ENCODE results near the gene TIAL1. TPM values are rescaled to one million over a fixed set of nuclear protein-coding genes. Genes with fewer than 3 reads are reported as not detected.

Gene TIAL1
- polyA plus RNA-seq, 3 donors = 6.7 to 118 (median 7.2) TPM

DNA sequence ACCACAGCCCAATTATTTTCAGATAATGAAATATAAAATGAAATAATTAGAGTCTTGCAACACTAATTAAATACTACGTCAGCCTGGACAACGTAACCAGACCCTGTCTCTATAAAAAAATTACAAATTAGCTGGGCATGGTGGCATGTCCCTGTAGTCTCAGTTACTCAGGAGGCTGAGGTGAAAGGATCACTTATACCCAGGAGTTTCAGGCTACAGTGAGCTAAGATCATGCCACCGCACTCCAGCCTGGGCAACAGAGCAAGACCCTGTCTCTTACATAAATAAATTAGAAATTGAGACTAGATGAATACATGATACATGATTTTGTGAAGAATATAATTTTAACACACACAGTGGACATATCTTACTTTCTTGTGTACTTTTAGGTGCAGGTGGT is 18.4 kb downstream of the TIAL1 start:
- H3K36me3 ChIP-seq (replicated peaks in 1 of 2; ENCODE audit: control insufficient read depth in 1 of 2, insufficient read depth in 2 of 2, low read length in 2 of 2) = peaks cover 94 to 99% of the 10 kb centered on the region in 2 donors

GRCh38 chr10:119575991-119576390 is 20.8 kb downstream of the TIAL1 start:
- no peak overlapping the region for H3K4me3 Mint-ChIP-seq
- H3K36me3 Mint-ChIP-seq = peaks cover 60 to 76% of the 10 kb centered on the region in 2 donors
- intact Hi-C loops (cut with micrococcal nuclease) = no loop called here

More for the DNA sequence above, 18.4 kb downstream of the TIAL1 start:
- H3K4me1 Mint-ChIP-seq = no peaks in the 10 kb centered on the region
- no peak for DNase-seq
- no peak overlapping the region for H3K4me2 ChIP-seq (replicated peaks; ENCODE audit: extremely low read depth, low read length, poor library complexity, severe bottlenecking)
- peaks cover 16% of the 10 kb centered on the region for H4K20me1 ChIP-seq (ENCODE audit: insufficient read depth, low read length)
- no peak overlapping the region for H3K4me3 Mint-ChIP-seq
- intact Hi-C loops (cut with micrococcal nuclease) = no loop called here
- H3K4me1 ChIP-seq (ENCODE audit: control insufficient read depth in 1 of 2, insufficient read depth in 2 of 2, low read length in 2 of 2) = no peaks in the 10 kb centered on the region
- peaks cover 71 to 77% of the 10 kb centered on the region in 2 donors for H3K36me3 Mint-ChIP-seq
- H3K27ac Mint-ChIP-seq = no peak overlapping the region
- H3K9me3 ChIP-seq (replicated peaks in 1 of 2; ENCODE audit: control insufficient read depth in 1 of 2, insufficient read depth in 1 of 2, low read length in 2 of 2) = no peaks in the 10 kb centered on the region
- no peak overlapping the region for H3K4me3 ChIP-seq (replicated peaks in 1 of 3; ENCODE audit: low read depth in 2 of 3, low read length in 3 of 3)
- H3K27me3 Mint-ChIP-seq (ENCODE audit: low read depth in 3 of 3) = no peaks in the 10 kb centered on the region
- TF ChIP-seq, protein P1, sequence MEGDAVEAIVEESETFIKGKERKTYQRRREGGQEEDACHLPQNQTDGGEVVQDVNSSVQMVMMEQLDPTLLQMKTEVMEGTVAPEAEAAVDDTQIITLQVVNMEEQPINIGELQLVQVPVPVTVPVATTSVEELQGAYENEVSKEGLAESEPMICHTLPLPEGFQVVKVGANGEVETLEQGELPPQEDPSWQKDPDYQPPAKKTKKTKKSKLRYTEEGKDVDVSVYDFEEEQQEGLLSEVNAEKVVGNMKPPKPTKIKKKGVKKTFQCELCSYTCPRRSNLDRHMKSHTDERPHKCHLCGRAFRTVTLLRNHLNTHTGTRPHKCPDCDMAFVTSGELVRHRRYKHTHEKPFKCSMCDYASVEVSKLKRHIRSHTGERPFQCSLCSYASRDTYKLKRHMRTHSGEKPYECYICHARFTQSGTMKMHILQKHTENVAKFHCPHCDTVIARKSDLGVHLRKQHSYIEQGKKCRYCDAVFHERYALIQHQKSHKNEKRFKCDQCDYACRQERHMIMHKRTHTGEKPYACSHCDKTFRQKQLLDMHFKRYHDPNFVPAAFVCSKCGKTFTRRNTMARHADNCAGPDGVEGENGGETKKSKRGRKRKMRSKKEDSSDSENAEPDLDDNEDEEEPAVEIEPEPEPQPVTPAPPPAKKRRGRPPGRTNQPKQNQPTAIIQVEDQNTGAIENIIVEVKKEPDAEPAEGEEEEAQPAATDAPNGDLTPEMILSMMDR (IDR thresholded peaks at IDR 0.05) = no peak
- H3K27me3 ChIP-seq (ENCODE audit: control insufficient read depth in 2 of 2, insufficient read depth in 2 of 2, low read length in 2 of 2) = no peaks in the 10 kb centered on the region
- WGBS (ENCODE audit: insufficient coverage) = no CpG with 5 or more reads among the region's 3 CpGs
- peaks cover 20% of the 10 kb centered on the region for H3K79me2 ChIP-seq (ENCODE audit: insufficient read depth, low read length)
- no peak overlapping the region for H3K27ac ChIP-seq (ENCODE audit: low read depth in 1 of 2, low read length in 2 of 2)
- no peak overlapping the region for H2AFZ ChIP-seq (ENCODE audit: insufficient read depth, low read depth, low read length, poor library complexity, severe bottlenecking)
- no peak overlapping the region for H3K9ac ChIP-seq (ENCODE audit: insufficient read depth, low read length, poor library complexity, severe bottlenecking)
- peaks cover 0 to 2% (median 0%) of the 10 kb centered on the region in 7 donors for H3K9me3 Mint-ChIP-seq

More at GRCh38 chr10:119575991-119576390, 20.8 kb downstream of the TIAL1 start:
- Mint-ChIP-seq H3K27ac (peak overlapping the region in 1 of 7 donors; percentile 33), H3K4me1 (no peaks in the 10 kb centered on the region), H3K27me3 (ENCODE audit: low read depth in 3 of 3) (no peaks in the 10 kb centered on the region), H3K9me3 (peaks cover 0 to 2% (median 0%) of the 10 kb centered on the region in 7 donors)
- Histone ChIP-seq H2AFZ (ENCODE audit: insufficient read depth, low read depth, low read length, poor library complexity, severe bottlenecking) (no peak overlapping the region), H3K9me3 (replicated peaks in 1 of 2; ENCODE audit: control insufficient read depth in 1 of 2, insufficient read depth in 1 of 2, low read length in 2 of 2) (no peaks in the 10 kb centered on the region), H4K20me1 (ENCODE audit: insufficient read depth, low read length) (no peaks in the 10 kb centered on the region), H3K4me3 (replicated peaks in 1 of 3; ENCODE audit: low read depth in 2 of 3, low read length in 3 of 3) (no peak overlapping the region), H3K4me1 (ENCODE audit: control insufficient read depth in 1 of 2, insufficient read depth in 2 of 2, low read length in 2 of 2) (no peaks in the 10 kb centered on the region), H3K27ac (ENCODE audit: low read depth in 1 of 2, low read length in 2 of 2) (no peak overlapping the region), H3K79me2 (ENCODE audit: insufficient read depth, low read length) (peaks cover 7% of the 10 kb centered on the region), H3K36me3 (replicated peaks in 1 of 2; ENCODE audit: control insufficient read depth in 1 of 2, insufficient read depth in 2 of 2, low read length in 2 of 2) (peaks cover 79 to 91% of the 10 kb centered on the region in 2 donors), H3K9ac (ENCODE audit: insufficient read depth, low read length, poor library complexity, severe bottlenecking) (no peak overlapping the region), H3K4me2 (replicated peaks; ENCODE audit: extremely low read depth, low read length, poor library complexity, severe bottlenecking) (no peak overlapping the region), H3K27me3 (ENCODE audit: control insufficient read depth in 2 of 2, insufficient read depth in 2 of 2, low read length in 2 of 2) (no peaks in the 10 kb centered on the region)
- TF ChIP-seq, protein P1 (IDR thresholded peaks at IDR 0.05) = no peak
- no peak for DNase-seq

Data from CD14-positive monocyte (primary cell).